GM23338 (cell line): Measurements from ENCODE around the gene CDH4. TPM values are rescaled to one million over a fixed set of nuclear protein-coding genes. Genes with fewer than 3 reads are reported as not detected.
A peak's percentile ranks its signal among the peaks of the same experiment; 100 is the strongest.

Experiments used
- ATAC-seq: fragments of 200-7000 bp; cut with Tn5 transposase; 3 replicates; pipeline ENCODE4 v1.9.1; 2020
- DNase-seq: peaks from one replicate; pipeline ENCODE4 v3.0.0-alpha.2; 2015; ENCODE audit warnings: low spot score
- H2AFZ ChIP-seq: fragments of 200-600 bp; sonication (generic); 2 replicates; pipeline ENCODE4 v1.8.0; 2016; ENCODE audit warnings: antibody characterized with exemption, mild to moderate bottlenecking, moderate library complexity
- H3F3A ChIP-seq: fragments of 200-600 bp; sonication (generic); replicated peaks from 2 replicates; pipeline ENCODE4 v1.8.0; 2017; ENCODE audit warnings: antibody characterized with exemption, mixed run types, low read depth
- H3K27ac ChIP-seq: fragments of 200-600 bp; sonication (generic); 2 replicates; pipeline ENCODE4 v1.6.1; 2016; ENCODE audit warnings: low read depth
- H3K27me3 ChIP-seq: fragments of 200-600 bp; sonication (generic); 2 replicates; pipeline ENCODE4 v1.8.0; 2016; ENCODE audit warnings: mild to moderate bottlenecking, mixed run types, moderate library complexity; ENCODE audit not compliant: insufficient read depth
- H3K36me3 ChIP-seq: fragments of 200-600 bp; sonication (generic); 2 replicates; pipeline ENCODE4 v1.8.0; 2016; ENCODE audit warnings: mild to moderate bottlenecking; ENCODE audit not compliant: insufficient read depth
- H3K4me1 ChIP-seq: fragments of 200-600 bp; sonication (generic); 2 replicates; pipeline ENCODE4 v1.8.0; 2016; ENCODE audit warnings: mild to moderate bottlenecking, moderate library complexity; ENCODE audit not compliant: insufficient read depth
- H3K4me2 ChIP-seq: fragments of 200-600 bp; sonication (generic); 2 replicates; pipeline ENCODE4 v1.7.1; 2017; ENCODE audit warnings: mixed run types
- H3K4me3 ChIP-seq: fragments of 200-600 bp; sonication (generic); 2 replicates; pipeline ENCODE4 v1.6.1; 2016; ENCODE audit warnings: mixed run types
- H3K79me2 ChIP-seq: fragments of 200-600 bp; sonication (generic); replicated peaks from 2 replicates; pipeline ENCODE4 v1.8.0; 2017; ENCODE audit warnings: mild to moderate bottlenecking; ENCODE audit not compliant: insufficient read depth
- H3K9me2 ChIP-seq: fragments of 200-600 bp; sonication (generic); 2 replicates; pipeline ENCODE4 v1.8.0; 2017; ENCODE audit not compliant: insufficient read depth
- H4K20me1 ChIP-seq: fragments of 200-600 bp; sonication (generic); replicated peaks from 2 replicates; pipeline ENCODE4 v1.8.0; 2017; ENCODE audit warnings: mild to moderate bottlenecking; ENCODE audit not compliant: insufficient read depth
- H3K27ac Mint-ChIP-seq: 2 replicates; pipeline ENCODE4 v1.8.0; 2020; ENCODE audit warnings: inconsistent platforms, mild to moderate bottlenecking, moderate library complexity, mixed read lengths
- H3K27me3 Mint-ChIP-seq: 3 replicates; pipeline ENCODE4 v1.8.0; 2022; ENCODE audit warnings: low read depth, mild to moderate bottlenecking, moderate library complexity, mixed read lengths, inconsistent platforms; ENCODE audit not compliant: insufficient read depth, poor library complexity
- H3K36me3 Mint-ChIP-seq: 3 replicates; pipeline ENCODE4 v1.8.0; 2021; ENCODE audit warnings: low read depth, mild to moderate bottlenecking, inconsistent platforms, moderate library complexity, mixed read lengths
- H3K4me1 Mint-ChIP-seq: 3 replicates; pipeline ENCODE4 v1.8.0; 2020; ENCODE audit warnings: mild to moderate bottlenecking, inconsistent platforms, mixed read lengths
- H3K4me3 Mint-ChIP-seq: 3 replicates; pipeline ENCODE4 v1.8.0; 2021; ENCODE audit warnings: moderate library complexity, mild to moderate bottlenecking, inconsistent platforms, mixed read lengths
- H3K9me3 Mint-ChIP-seq: 3 replicates; pipeline ENCODE4 v1.8.0; 2020; ENCODE audit warnings: moderate library complexity, mild to moderate bottlenecking, inconsistent platforms, mixed read lengths
- CTCF ChIP-seq, 2 experiments: fragments of 200-600 bp in 1 of 2; sonication (generic) in 1 of 2; conservative IDR thresholded peaks; 2 replicates each; pipeline versions ENCODE4 v1.5.1 to v1.6.1; 2016 to 2017; ENCODE audit warnings: antibody characterized with exemption in 2 of 2, low read depth in 2 of 2, mild to moderate bottlenecking in 2 of 2, moderate library complexity in 1 of 2
- EZH2 ChIP-seq: fragments of 200-600 bp; sonication (generic); IDR thresholded peaks from one replicate; pipeline ENCODE4 v1.8.0; 2017; ENCODE audit warnings: antibody characterized with exemption, mild to moderate bottlenecking, low read depth; ENCODE audit not compliant: unreplicated experiment
- EZH2phosphoT487 ChIP-seq: fragments of 200-600 bp; sonication (generic); IDR thresholded peaks from one replicate; pipeline ENCODE4 v1.8.1; 2018; ENCODE audit warnings: antibody characterized with exemption; ENCODE audit not compliant: unreplicated experiment
- JUNB ChIP-seq: IDR thresholded peaks from one replicate; pipeline ENCODE4 v1.6.1; 2016; ENCODE audit warnings: antibody characterized with exemption; ENCODE audit not compliant: unreplicated experiment
- NANOG ChIP-seq: IDR thresholded peaks from 2 replicates; pipeline ENCODE4 v1.6.1; 2016; ENCODE audit warnings: antibody characterized with exemption, borderline replicate concordance
- POLR2AphosphoS5 ChIP-seq: IDR thresholded peaks from 2 replicates; pipeline ENCODE4 v1.6.1; 2016; ENCODE audit warnings: antibody characterized with exemption, low read depth
- REST ChIP-seq: IDR thresholded peaks from one replicate; pipeline ENCODE4 v1.6.1; 2018; ENCODE audit warnings: antibody characterized with exemption; ENCODE audit not compliant: unreplicated experiment
- STAT1 ChIP-seq: IDR thresholded peaks from one replicate; pipeline ENCODE4 v1.6.1; 2016; ENCODE audit warnings: antibody characterized with exemption; ENCODE audit not compliant: unreplicated experiment
- ZNF114 ChIP-seq: fragments of 250-450 bp; sonication (Bioruptor Pico); IDR thresholded peaks from 2 replicates; pipeline ENCODE4 v1.5.0; 2020; ENCODE audit warnings: mild to moderate bottlenecking, moderate library complexity
- ZNF331 ChIP-seq: fragments of 250-450 bp; sonication (Bioruptor Pico); IDR thresholded peaks from 2 replicates; pipeline ENCODE4 v1.5.0; 2020; ENCODE audit warnings: low read depth, mild to moderate bottlenecking, moderate library complexity
- polyA plus RNA-seq: library from polyadenylated mRNA; unstranded; fragments of >200 nt; fragmentation: Nextera tagmentation; extraction: Ambion mirVana; gene quantifications from 2 replicates; pipeline ENCODE4 v1.2.1, GENCODE V29; 2016
- total RNA-seq: library from RNA; depleted of rRNA; stranded (reverse); fragments of >200 nt; shearing (Covaris generic); gene quantifications from 2 replicates; pipeline ENCODE4 v1.2.3, GENCODE V29; 2014
- TF ChIP-seq, protein P1 (sequence below): IDR thresholded peaks from 2 replicates; pipeline ENCODE4 v1.6.1; 2016; ENCODE audit warnings: antibody characterized with exemption
- TF ChIP-seq, protein P2 (sequence below): fragments of 250-450 bp; sonication (Bioruptor Pico); IDR thresholded peaks from 2 replicates; pipeline ENCODE4 v1.5.0; 2020; ENCODE audit warnings: mild to moderate bottlenecking, moderate library complexity

Gene CDH4
- total and polyA plus RNA-seq, 2 experiments from 2014 or later, result 1.2 to 4.2 TPM

GRCh38 chr20:61328911-61329558 lies 77.0 kb downstream of the CDH4 start:
- peaks cover 7% of the 10 kb centered on the region for H3K4me1 Mint-ChIP-seq
- Histone ChIP-seq H3K9me2 (no peaks in the 10 kb centered on the region), H3K27ac (no peak overlapping the region), H2AFZ (no peak overlapping the region), H3K4me1 (no peaks in the 10 kb centered on the region), H3F3A (no peaks in the 10 kb centered on the region), H4K20me1 (no peaks in the 10 kb centered on the region; the same call in 1 of the 2 replicates), H3K36me3 (no peaks in the 10 kb centered on the region), H3K4me3 (no peak overlapping the region), H3K4me2 (no peak overlapping the region), H3K27me3 (peaks cover 4% of the 10 kb centered on the region; the same call in 1 of the 2 replicates), H3K79me2 (no peaks in the 10 kb centered on the region)
- H3K27ac Mint-ChIP-seq, result no peak overlapping the region
- ATAC-seq, result peak; percentile 38; the same call in 1 of the 3 replicates
- H3K4me3 Mint-ChIP-seq, result no peak overlapping the region
- DNase-seq, result no peak
- H3K27me3 Mint-ChIP-seq, result peaks cover 14% of the 10 kb centered on the region
- H3K9me3 Mint-ChIP-seq, result no peaks in the 10 kb centered on the region
- H3K36me3 Mint-ChIP-seq, result no peaks in the 10 kb centered on the region
- TF ChIP-seq REST (no peak), ZNF331 (CRISPR knock-in tag) (no peak), EZH2phosphoT487 (no peak), POLR2AphosphoS5 (no peak), JUNB (no peak), ZNF114 (CRISPR knock-in tag) (no peak), NANOG (no peak), STAT1 (no peak), CTCF (conservative IDR thresholded peaks at IDR 0.05; ENCODE audit: low read depth in 2 of 2) (no peak), EZH2 (no peak)
- TF ChIP-seq, protein P1, sequence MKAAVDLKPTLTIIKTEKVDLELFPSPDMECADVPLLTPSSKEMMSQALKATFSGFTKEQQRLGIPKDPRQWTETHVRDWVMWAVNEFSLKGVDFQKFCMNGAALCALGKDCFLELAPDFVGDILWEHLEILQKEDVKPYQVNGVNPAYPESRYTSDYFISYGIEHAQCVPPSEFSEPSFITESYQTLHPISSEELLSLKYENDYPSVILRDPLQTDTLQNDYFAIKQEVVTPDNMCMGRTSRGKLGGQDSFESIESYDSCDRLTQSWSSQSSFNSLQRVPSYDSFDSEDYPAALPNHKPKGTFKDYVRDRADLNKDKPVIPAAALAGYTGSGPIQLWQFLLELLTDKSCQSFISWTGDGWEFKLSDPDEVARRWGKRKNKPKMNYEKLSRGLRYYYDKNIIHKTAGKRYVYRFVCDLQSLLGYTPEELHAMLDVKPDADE, result no peak
- TF ChIP-seq, protein P2, sequence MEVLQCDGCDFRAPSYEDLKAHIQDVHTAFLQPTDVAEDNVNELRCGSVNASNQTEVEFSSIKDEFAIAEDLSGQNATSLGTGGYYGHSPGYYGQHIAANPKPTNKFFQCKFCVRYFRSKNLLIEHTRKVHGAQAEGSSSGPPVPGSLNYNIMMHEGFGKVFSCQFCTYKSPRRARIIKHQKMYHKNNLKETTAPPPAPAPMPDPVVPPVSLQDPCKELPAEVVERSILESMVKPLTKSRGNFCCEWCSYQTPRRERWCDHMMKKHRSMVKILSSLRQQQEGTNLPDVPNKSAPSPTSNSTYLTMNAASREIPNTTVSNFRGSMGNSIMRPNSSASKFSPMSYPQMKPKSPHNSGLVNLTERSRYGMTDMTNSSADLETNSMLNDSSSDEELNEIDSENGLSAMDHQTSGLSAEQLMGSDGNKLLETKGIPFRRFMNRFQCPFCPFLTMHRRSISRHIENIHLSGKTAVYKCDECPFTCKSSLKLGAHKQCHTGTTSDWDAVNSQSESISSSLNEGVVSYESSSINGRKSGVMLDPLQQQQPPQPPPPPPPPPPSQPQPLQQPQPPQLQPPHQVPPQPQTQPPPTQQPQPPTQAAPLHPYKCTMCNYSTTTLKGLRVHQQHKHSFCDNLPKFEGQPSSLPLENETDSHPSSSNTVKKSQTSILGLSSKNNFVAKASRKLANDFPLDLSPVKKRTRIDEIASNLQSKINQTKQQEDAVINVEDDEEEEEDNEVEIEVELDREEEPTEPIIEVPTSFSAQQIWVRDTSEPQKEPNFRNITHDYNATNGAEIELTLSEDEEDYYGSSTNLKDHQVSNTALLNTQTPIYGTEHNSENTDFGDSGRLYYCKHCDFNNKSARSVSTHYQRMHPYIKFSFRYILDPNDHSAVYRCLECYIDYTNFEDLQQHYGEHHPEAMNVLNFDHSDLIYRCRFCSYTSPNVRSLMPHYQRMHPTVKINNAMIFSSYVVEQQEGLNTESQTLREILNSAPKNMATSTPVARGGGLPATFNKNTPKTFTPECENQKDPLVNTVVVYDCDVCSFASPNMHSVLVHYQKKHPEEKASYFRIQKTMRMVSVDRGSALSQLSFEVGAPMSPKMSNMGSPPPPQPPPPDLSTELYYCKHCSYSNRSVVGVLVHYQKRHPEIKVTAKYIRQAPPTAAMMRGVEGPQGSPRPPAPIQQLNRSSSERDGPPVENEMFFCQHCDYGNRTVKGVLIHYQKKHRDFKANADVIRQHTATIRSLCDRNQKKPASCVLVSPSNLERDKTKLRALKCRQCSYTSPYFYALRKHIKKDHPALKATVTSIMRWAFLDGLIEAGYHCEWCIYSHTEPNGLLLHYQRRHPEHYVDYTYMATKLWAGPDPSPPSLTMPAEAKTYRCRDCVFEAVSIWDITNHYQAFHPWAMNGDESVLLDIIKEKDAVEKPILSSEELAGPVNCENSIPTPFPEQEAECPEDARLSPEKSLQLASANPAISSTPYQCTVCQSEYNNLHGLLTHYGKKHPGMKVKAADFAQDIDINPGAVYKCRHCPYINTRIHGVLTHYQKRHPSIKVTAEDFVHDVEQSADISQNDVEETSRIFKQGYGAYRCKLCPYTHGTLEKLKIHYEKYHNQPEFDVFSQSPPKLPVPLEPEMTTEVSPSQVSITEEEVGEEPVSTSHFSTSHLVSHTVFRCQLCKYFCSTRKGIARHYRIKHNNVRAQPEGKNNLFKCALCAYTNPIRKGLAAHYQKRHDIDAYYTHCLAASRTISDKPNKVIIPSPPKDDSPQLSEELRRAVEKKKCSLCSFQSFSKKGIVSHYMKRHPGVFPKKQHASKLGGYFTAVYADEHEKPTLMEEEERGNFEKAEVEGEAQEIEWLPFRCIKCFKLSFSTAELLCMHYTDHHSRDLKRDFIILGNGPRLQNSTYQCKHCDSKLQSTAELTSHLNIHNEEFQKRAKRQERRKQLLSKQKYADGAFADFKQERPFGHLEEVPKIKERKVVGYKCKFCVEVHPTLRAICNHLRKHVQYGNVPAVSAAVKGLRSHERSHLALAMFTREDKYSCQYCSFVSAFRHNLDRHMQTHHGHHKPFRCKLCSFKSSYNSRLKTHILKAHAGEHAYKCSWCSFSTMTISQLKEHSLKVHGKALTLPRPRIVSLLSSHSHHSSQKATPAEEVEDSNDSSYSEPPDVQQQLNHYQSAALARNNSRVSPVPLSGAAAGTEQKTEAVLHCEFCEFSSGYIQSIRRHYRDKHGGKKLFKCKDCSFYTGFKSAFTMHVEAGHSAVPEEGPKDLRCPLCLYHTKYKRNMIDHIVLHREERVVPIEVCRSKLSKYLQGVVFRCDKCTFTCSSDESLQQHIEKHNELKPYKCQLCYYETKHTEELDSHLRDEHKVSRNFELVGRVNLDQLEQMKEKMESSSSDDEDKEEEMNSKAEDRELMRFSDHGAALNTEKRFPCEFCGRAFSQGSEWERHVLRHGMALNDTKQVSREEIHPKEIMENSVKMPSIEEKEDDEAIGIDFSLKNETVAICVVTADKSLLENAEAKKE (CRISPR knock-in tag), result no peak
